ENCODE data around the gene BCL6.
A peak's percentile ranks its signal among the peaks of the same experiment; 100 is the strongest.

BCL6 gene

DNA sequence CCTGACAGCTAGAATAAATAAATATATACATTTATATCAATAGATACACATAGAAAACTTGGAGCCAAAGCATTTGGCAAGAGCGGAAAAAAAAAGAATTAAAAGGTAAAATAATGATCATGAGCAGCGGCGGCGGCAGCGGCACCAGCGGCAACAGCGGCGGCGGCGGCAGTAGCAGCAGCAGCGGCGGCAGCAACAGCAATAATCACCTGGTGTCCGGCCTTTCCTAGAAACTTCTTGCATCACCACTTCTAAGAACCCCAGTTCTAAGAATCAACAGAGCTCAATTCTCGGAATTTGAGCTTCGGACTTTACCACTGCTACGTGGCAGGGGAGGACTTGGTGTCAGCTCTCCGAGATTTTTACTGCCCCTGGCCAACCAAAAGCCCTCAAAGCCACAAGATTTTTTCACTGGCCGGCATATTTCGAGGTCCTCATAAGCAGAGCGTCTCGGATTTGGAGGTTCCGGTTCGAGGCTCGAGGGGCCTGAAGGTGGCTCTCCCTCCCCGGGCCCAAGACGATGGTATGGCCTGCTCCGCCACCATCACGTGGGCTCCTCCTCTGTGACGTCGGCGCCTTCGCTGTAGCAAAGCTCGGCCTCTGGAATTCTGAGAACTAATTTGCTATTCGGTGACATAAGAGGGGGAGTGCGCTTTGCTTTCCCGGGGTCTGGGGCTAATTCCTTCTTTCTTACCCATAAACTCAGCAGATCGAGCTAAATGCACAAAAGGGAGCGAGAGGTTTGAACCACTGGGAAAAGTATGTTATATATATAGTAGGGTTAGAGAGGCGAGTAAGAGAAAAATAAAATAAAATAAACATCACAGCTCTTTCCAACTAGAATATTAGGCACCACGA lies at the start of gene BCL6:
BCL6 (minus strand) TSS at position 268 of the 858 bp plus-strand sequence. CDS start 11,775 bp downstream, outside the sequence.
- DNase-seq (ENCODE audit: low read depth), result peak; percentile 98

DNA sequence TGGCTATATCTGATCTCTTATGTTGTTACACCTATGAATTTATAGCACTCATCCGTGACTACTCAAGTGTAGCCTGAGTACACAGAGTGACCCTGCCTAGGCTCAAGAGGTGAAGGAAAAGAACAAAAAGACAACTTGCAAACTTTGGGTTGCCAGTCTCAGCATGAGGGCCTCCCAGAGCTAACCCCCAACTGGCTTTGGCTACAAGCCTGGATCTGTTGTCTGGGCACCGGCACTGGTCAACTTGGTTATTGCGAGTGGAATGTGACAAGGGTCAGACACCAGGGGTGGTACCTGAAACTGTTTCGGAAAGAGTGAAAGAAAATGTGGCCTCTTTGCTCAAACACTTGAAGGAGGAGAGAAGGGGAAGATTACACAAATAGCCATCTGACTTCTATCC lies 49.5 kb upstream of the BCL6 start:
- DNase-seq (ENCODE audit: low read depth), result no peak

- DNase-seq (ENCODE audit: low read depth), result no peak
These were observed 48.4 kb upstream of the BCL6 start for GRCh38 chr3:187793618-187794017.

- no peak for DNase-seq (ENCODE audit: low read depth)
These were observed 47.3 kb upstream of the BCL6 start for GRCh38 chr3:187792521-187792920.

- DNase-seq (ENCODE audit: low read depth), result no peak
These were observed 44.6 kb upstream of the BCL6 start for GRCh38 chr3:187789872-187790271.

DNA sequence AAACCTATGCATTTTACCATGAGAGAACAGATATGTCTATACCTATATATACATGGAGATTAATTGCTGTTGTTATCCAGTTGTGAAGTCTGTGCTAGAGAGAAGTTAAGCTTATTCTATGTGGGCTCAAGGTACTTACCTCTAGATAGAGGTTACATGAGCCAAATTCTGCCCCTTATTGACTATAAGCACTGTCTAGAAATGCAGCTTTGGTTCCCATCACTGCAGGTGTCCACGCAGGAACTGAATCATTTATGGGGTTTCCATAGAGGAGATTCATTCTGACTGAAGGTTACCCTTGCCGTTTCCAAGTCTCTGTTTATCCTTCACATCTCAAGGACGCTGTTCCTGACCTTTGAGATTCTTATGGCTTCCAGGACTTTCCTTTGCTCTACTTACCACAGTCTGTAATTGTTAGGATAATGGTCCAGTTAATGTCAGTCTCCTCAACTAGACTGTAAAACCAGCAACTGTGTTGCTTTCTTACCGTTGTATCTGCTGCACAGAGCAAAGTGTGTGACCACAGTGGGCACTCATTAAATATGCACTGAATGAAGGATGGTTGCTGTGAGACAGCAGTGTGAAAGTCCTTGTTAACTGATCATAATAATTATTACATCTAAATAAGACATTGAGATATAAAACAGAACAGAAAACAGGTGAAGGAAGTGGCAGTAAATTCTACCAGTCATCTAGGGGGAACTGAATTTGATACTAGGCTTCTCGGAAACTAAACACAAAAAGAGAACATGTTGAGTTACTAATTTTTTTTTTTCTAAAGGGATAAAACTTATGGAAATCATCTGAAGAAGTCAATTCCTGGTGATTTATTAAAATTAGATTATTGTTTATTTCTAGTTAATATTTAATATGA lies 44.0 kb upstream of the BCL6 start:
- DNase-seq (ENCODE audit: low read depth), result no peak

- peak; percentile 89 for DNase-seq (ENCODE audit: low read depth)
These were observed 37.8 kb upstream of the BCL6 start for GRCh38 chr3:187783098-187783497.

- DNase-seq (ENCODE audit: low read depth), result no peak
These were observed 36.7 kb upstream of the BCL6 start for GRCh38 chr3:187782006-187782405.

- no peak for DNase-seq (ENCODE audit: low read depth)
These were observed 35.7 kb upstream of the BCL6 start for GRCh38 chr3:187781001-187781400.

- DNase-seq (ENCODE audit: low read depth), result no peak
These were observed 33.5 kb upstream of the BCL6 start for GRCh38 chr3:187778726-187779125.

- no peak for DNase-seq (ENCODE audit: low read depth)
These were observed 32.2 kb upstream of the BCL6 start for GRCh38 chr3:187777331-187777941.

GRCh38 chr3:187775549-187775948 lies 30.3 kb upstream of the BCL6 start:
- no peak for DNase-seq (ENCODE audit: low read depth)

- no peak for DNase-seq (ENCODE audit: low read depth)
These were observed 29.0 kb upstream of the BCL6 start for GRCh38 chr3:187774185-187774789.

GRCh38 chr3:187773233-187774184 lies 28.2 kb upstream of the BCL6 start:
- no peak for DNase-seq (ENCODE audit: low read depth)

- DNase-seq (ENCODE audit: low read depth), result no peak
These were observed 25.0 kb upstream of the BCL6 start for GRCh38 chr3:187770224-187770623.

DNA sequence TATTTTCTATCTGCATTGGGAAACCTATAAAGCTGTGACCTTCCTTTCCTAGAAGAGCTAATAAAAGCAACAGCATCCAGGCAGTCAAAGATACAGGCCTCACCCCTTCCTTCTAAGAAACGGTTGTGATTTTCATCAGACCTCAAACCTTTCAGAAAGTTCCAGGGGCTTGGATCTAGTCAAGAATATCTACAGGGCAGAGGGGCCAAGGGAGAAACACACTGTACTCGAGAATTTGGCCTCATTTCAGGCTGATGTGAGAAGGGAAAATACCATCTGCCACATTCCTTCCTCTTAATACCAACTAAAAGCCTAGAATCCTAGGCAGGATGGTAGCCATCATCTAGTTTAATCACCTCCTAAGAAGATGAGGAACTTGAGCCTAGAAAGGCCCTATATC lies 24.5 kb upstream of the BCL6 start:
- DNase-seq (ENCODE audit: low read depth), result no peak

- DNase-seq (ENCODE audit: low read depth), result peak; percentile 87
These were observed 22.2 kb upstream of the BCL6 start for GRCh38 chr3:187767266-187768012.

DNA sequence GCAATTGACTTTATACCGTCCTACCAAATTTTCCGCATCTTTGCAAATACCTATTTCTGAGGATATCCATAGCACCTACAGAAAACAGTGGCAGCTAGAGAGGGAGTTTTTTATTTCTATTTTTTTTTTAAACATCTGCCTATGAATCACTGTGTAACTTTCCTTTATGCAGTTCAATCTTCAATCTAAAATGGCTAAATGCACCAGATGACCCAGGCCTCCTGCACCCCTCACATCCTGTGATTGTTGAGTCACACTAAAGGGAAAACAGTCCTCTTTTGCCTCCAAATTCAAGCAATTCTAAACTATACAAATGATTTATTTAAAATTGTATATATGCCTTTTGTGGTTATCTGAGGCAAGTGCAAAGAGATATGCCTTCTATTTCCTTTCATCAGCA lies 20.1 kb upstream of the BCL6 start:
- DNase-seq (ENCODE audit: low read depth), result peak; percentile 71

DNA sequence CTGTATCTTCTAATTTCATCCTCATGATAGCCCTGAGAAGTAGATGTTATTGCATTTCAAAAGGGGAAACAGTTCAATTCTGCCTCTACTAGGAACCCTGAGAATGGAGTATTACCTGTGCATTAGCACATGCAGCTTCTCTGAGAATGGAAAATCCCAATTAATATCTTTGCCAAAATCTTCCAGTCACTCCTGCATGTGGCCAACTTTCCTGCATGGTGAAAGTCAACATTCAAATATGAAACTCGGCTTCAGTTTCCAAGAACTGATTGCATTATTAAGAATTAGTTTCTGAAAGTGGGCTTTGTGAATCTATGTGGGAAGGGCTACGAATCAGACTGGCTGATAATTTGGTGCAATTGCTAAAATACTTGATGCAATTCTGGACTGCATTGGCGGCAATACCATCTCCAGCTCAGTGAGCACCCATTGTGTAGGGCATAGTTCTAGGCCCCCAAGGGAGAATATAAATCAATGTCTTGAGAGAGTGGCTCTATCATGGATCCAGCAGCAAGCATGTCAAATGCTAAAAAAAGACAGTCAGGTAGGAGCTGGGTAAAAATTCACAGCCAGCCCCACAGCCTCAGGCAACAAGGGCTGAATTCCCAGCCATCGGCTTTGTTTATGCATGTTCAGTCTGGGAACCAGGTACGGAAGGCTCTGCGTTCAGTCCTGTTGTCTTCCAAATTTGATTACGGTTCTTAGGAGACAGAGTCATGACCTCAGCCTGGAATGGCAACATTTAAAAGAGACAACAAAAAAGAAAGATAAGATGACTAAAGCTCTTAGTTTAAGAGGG lies 18.8 kb upstream of the BCL6 start:
- DNase-seq (ENCODE audit: low read depth), result no peak
